ENCODE measurements around the gene FNDC10. TPM values are rescaled to one million over a fixed set of nuclear protein-coding genes. Genes with fewer than 3 reads are reported as not detected.

Gene FNDC10
- total RNA-seq, 1 donor from 2014 or later = 8.8 TPM

- intact Hi-C loops (cut with micrococcal nuclease) = no loop called here
These were observed 28.2 kb upstream of the FNDC10 start for GRCh38 chr1:1627829-1628753.

DNA sequence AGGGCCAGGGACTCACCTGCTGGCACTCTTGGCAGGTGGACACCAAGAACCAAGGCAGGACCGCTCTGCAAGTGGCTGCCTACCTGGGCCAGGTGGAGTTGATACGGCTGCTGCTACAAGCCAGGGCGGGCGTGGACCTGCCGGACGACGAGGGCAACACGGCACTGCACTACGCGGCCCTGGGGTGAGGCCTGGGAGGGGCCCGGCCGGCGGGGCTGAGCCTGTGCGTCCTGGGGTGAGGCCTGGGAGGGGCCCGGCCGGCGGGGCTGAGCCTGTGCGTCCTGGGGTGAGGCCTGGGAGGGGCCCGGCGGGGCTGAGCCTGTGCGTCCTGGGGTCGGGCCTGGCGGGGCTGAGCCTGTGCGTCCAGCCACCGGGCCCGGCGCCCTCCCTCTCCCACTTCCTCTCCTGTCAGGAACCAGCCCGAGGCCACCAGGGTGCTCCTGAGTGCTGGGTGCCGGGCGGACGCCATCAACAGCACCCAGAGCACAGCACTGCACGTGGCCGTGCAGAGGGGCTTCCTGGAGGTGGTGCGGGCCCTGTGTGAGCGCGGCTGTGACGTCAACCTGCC is 27.4 kb upstream of the FNDC10 start:
- intact Hi-C loops (cut with micrococcal nuclease) = no loop called here

GRCh38 chr1:1626207-1627141 is 26.5 kb upstream of the FNDC10 start:
- intact Hi-C loops (cut with micrococcal nuclease) = no loop called here

DNA sequence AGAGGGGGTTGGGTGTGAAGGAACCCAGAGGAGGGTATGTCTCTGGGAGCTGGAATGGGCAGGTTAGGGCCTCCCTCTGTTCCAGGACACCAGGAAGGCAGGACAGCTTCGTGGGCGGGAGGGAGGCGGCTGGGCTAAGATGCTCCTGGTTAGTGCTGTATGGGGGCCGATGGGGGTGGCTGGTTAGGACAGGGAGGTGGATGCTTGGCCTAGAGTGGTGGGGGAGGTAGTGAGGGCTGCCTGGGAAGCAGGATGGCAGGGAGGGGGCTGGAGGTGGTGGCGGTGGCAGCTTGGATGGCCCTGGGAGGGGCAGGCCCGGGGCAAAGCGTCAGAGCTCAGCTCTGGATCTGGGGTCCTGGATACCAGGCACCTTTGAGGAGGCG is 25.9 kb upstream of the FNDC10 start:
- intact Hi-C loops (cut with micrococcal nuclease) = no loop called here

DNA sequence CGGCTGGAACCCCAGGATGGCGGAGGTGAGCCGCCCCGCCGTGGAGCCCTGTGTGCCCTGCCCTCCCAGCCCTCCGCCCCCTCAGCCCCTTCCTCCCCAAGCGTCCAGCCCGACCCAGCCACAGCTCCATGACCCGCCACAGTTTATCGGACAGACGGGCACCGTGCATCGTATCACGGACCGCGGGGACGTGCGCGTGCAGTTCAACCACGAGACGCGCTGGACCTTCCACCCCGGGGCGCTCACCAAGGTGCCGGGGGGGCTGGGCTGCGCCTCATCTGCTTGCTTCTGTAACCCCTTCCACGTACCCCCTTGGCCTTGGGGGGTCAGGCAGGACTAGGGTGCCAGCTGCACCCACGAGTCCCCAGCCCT is 25.5 kb upstream of the FNDC10 start:
- intact Hi-C loops (cut with micrococcal nuclease) = no loop called here

GRCh38 chr1:1624443-1625403 is 24.8 kb upstream of the FNDC10 start:
- intact Hi-C loops (cut with micrococcal nuclease) = no loop called here

DNA sequence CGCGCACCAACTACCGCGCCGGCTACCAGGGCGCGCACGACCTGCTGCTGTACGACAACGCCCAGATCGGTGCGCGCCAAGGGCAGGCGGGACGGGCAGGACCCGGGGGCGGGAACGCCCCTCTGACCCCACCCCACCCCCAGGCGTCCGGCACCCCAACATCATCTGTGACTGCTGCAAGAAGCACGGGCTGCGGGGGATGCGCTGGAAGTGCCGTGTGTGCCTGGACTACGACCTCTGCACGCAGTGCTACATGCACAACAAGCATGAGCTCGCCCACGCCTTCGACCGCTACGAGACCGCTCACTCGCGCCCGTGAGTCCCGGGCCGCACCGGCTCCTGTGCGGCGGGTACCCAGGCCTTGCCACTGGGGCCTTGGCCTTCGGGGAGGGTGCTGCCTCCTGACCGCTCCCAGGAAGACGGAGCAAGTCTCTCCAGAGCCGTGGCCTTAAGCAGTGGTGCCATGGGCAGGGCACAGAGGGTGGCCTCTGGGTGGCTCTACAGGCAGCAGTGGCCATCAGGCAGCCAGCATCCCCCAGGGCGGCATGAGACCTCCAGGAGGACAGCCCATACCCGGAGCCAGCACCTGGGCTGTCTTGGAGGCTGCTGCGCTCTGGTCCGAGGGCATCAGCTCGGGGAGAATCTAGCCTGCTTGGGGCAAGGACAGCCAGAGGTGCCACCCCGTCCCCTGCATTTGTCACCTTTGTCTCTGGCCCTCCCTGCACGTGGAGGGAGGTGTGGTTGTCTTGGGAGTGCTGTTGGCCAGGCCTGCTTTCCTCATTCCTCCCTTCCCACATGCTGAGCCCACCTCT is 23.9 kb upstream of the FNDC10 start:
- intact Hi-C loops (cut with micrococcal nuclease) = no loop called here

GRCh38 chr1:1623181-1623630 is 23.3 kb upstream of the FNDC10 start:
- intact Hi-C loops (cut with micrococcal nuclease) = no loop called here

DNA sequence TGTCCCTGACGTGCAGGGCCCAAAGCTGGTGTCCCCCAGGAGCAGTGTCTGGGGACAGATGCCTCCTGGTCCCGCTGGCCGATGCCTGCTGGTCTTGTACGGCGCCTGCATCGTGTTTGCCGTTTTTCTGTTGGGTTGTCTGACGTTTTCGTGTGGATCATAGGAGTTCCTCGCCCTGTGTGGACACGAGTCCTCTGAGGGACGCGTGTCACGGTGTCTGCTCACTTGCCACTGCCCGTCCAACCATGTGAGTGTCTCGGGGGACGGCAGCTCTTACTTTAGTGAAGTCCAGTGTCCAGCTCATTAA is 22.8 kb upstream of the FNDC10 start:
- intact Hi-C loops (cut with micrococcal nuclease) = no loop called here

DNA sequence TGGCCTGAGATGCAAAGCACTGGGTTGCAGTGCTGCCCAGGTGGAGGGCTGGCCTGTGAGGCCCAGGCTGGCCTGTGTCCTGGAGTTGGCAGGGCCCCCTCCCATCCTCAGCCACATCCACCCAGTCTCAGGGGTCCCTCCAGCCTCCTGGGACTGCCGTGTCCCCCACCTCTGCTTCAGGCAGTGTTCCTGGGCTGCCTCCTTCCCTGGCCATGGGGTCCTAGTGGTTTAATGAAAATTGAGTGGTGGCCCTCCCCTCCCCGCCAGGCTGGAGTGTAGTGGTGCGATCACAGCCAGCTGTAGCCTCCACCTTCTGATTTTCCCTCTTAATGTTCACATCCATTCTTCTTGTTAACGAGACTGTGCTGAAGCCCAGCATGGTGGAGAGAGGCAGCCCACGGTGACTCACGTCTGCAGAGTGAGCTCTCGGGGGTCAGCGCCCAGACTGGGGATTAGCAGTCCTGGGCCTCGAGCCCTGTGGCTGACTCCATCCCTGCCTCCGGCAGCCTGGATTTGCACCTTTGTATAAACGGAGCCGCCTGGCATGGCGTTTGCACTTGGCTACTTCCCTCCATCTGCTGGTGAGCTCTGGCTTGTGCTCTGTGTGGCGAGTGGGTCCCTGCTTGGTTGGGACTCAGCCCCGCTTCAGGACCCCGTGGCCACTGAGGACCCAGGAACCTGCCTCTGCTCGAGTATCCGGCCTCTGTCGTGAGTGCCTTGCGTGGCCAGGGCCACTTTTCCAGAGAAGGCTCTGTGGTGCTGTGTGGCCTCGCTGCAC is 22.3 kb upstream of the FNDC10 start:
- intact Hi-C loops (cut with micrococcal nuclease) = no loop called here

DNA sequence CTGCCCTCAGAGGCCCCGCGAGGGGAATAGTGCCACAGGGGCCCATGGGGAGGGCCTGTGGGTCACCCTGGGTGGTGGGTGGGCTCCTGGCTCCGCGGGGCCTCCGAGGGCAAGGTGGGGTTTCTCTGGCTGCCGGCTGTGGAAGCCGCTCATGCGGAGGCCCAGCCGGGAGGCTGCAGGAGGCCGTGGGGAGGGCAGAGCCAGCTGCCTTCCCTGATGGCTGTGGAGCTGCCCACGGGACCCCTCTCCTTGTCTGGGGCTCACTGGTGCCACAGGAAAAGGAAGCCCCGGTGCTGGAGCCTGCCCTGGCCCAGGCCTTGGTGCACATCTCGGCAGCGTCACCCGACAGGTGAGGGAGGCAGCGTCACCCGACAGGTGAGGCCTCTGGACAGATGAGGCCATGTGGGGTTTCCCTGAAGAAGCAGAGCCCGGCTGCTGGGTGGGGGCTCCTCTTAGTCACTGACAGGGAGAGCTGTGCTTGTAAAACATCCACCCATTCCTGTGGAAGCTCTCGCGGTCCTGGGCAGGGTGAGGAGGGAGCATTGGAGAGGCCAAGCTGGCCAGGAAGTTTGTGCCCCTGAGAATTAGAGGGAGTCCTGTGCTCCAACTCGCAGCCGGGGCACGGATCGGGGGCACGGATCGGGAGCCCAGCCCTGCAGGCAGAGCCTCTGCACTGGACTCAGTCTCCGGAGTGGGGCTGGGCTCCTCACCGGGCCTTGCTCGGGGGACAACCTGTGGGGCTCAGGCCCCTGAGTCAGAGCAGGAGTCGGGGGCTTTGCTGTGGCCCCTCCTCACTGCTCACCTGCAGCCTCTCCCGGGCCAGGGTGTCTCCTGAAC is 21.5 kb upstream of the FNDC10 start:
- intact Hi-C loops (cut with micrococcal nuclease) = no loop called here

GRCh38 chr1:1620433-1621139 is 20.7 kb upstream of the FNDC10 start:
- intact Hi-C loops (cut with micrococcal nuclease) = no loop called here

GRCh38 chr1:1619917-1620361 is 20.0 kb upstream of the FNDC10 start:
- intact Hi-C loops (cut with micrococcal nuclease) = no loop called here

- intact Hi-C loops (cut with micrococcal nuclease) = no loop called here
These were observed 18.6 kb upstream of the FNDC10 start for GRCh38 chr1:1618396-1619068.

DNA sequence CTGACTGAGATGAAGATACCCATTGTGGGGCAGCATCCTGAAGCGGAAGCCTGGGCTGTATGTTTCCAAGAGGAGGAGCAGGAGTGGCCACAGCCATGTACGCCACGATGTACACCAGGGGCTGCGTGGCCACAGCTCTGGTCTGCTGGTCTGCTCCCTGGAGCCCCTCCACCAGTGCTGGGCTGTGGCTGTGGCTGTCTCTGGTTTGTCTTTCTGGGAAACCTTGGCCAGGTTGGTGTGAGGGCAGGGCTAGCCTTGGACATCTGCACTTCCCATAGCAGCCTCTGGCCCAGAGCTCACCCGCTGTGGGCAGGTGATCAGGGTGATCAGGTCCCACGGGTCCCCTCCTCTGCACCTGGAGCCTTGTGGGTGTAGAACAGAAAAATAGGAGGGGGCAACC is 18.0 kb upstream of the FNDC10 start:
- intact Hi-C loops (cut with micrococcal nuclease) = no loop called here

DNA sequence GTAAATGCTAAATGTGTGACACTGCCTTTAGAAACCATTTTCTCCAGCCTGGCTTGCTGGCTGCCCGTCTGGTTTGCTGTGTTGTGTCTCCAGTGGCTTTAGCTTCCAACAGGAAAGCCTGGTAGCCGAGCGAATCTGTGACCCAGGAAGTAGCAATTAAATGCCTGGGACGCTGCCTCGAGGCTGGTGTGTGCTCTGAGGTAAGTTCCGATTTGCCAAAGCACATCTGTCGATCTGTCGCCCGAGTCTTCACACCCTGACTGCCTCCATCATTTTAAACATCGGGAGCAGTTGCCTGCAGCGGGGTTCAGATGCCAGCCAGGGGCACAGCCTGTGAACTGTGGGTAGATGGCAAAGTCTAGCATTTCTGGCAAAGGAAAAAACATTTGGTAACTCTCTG is 17.6 kb upstream of the FNDC10 start:
- intact Hi-C loops (cut with micrococcal nuclease) = no loop called here

GRCh38 chr1:1616838-1617237 is 16.9 kb upstream of the FNDC10 start:
- intact Hi-C loops (cut with micrococcal nuclease) = no loop called here

Data from T-helper 1 cell treated with Interleukin-12 subunit alpha and Interleukin-12 subunit beta and Interleukin-4 antibody, amounts not matched to agents 30 ng/mL and 1 ng/mL, for 36 hours (primary cell).